HepG2 (cell line): ENCODE data around the gene ZNF771. TPM values are rescaled to one million over a fixed set of nuclear protein-coding genes. Genes with fewer than 3 reads are reported as not detected.

Experiments used
- HOXA5 ChIP-seq: sonication (generic); formaldehyde crosslinking; IDR thresholded peaks from 2 replicates; pipeline ENCODE4 v1.4.0; 2020; ENCODE audit warnings: missing genetic modification reagents
- JUN ChIP-seq: sonication (generic); formaldehyde crosslinking; IDR thresholded peaks from 2 replicates; pipeline ENCODE4 v1.4.0; 2020; ENCODE audit warnings: mild to moderate bottlenecking, missing genetic modification reagents
- MYC ChIP-seq: sonication (generic); formaldehyde crosslinking; IDR thresholded peaks from 2 replicates; pipeline ENCODE4 v1.9.0; 2021; ENCODE audit warnings: missing genetic modification reagents, borderline replicate concordance
- MYPOP ChIP-seq: sonication (generic); formaldehyde crosslinking; IDR thresholded peaks from 2 replicates; pipeline ENCODE4 v1.8.1; 2023; ENCODE audit warnings: mild to moderate bottlenecking, moderate library complexity, missing genetic modification reagents
- POGK ChIP-seq: sonication (generic); formaldehyde crosslinking; conservative IDR thresholded peaks from 2 replicates; pipeline ENCODE4 v1.8.0; 2022; ENCODE audit warnings: mild to moderate bottlenecking, moderate library complexity, missing genetic modification reagents
- SKIL ChIP-seq: sonication (generic); formaldehyde crosslinking; IDR thresholded peaks from 2 replicates; pipeline ENCODE4 v1.8.0; 2022; ENCODE audit warnings: missing genetic modification reagents, mild to moderate bottlenecking, moderate library complexity, borderline replicate concordance
- SNAPC2 ChIP-seq: sonication (generic); formaldehyde crosslinking; IDR thresholded peaks from 2 replicates; pipeline ENCODE4 v1.8.1; 2022; ENCODE audit warnings: mild to moderate bottlenecking, missing genetic modification reagents
- SRF ChIP-seq: IDR thresholded peaks from 2 replicates; pipeline ENCODE4 v1.6.1; 2011; ENCODE audit warnings: mild to moderate bottlenecking, low read depth, low read length, moderate library complexity
- TBX3 ChIP-seq: fragments of 450-650 bp; IDR thresholded peaks from 2 replicates; pipeline ENCODE4 v1.6.1; 2017; ENCODE audit warnings: antibody characterized with exemption, mild to moderate bottlenecking, inconsistent platforms, borderline replicate concordance
- TCF12 ChIP-seq, 2 experiments: fragments of 450-650 bp in 1 of 2; sonication (generic) in 1 of 2; formaldehyde crosslinking in 1 of 2; IDR thresholded peaks; 2 replicates each; pipeline versions ENCODE4 v1.6.1 to v1.8.0; 2017 to 2022; ENCODE audit warnings: antibody characterized with exemption in 1 of 2, mild to moderate bottlenecking in 1 of 2, missing genetic modification reagents in 1 of 2, moderate library complexity in 1 of 2
- ZBTB21 ChIP-seq: sonication (generic); formaldehyde crosslinking; IDR thresholded peaks from 2 replicates; pipeline ENCODE4 v1.4.0; 2020; ENCODE audit warnings: missing genetic modification reagents
- ZBTB4 ChIP-seq: sonication (generic); formaldehyde crosslinking; IDR thresholded peaks from 2 replicates; pipeline ENCODE4 v1.4.0; 2020; ENCODE audit warnings: missing genetic modification reagents, mild to moderate bottlenecking, borderline replicate concordance
- ZEB1 ChIP-seq: IDR thresholded peaks from 2 replicates; pipeline ENCODE4 v1.6.1; 2012; ENCODE audit warnings: mild to moderate bottlenecking, low read depth, inconsistent platforms; ENCODE audit not compliant: insufficient replicate concordance
- ZNF256 ChIP-seq: sonication (generic); formaldehyde crosslinking; conservative IDR thresholded peaks from 2 replicates; pipeline ENCODE4 v1.4.0; 2020; ENCODE audit warnings: missing genetic modification reagents
- ZNF33A ChIP-seq: sonication (generic); formaldehyde crosslinking; IDR thresholded peaks from 2 replicates; pipeline ENCODE4 v1.5.1; 2020; ENCODE audit warnings: missing genetic modification reagents, mild to moderate bottlenecking, moderate library complexity, borderline replicate concordance
- ZNF382 ChIP-seq: sonication (generic); formaldehyde crosslinking; IDR thresholded peaks from 2 replicates; pipeline ENCODE4 v1.5.0; 2020; ENCODE audit warnings: missing genetic modification reagents, mild to moderate bottlenecking, borderline replicate concordance
- ZNF383 ChIP-seq: sonication (generic); formaldehyde crosslinking; IDR thresholded peaks from 2 replicates; pipeline ENCODE4 v1.4.0; 2020; ENCODE audit warnings: missing genetic modification reagents, mild to moderate bottlenecking, borderline replicate concordance
- ZNF501 ChIP-seq: sonication (generic); formaldehyde crosslinking; IDR thresholded peaks from 2 replicates; pipeline ENCODE4 v1.5.1; 2020; ENCODE audit warnings: mild to moderate bottlenecking, moderate library complexity, missing genetic modification reagents
- ZNF629 ChIP-seq: sonication (generic); formaldehyde crosslinking; conservative IDR thresholded peaks from 2 replicates; pipeline ENCODE4 v1.5.0; 2020; ENCODE audit warnings: missing genetic modification reagents
- ZNF878 ChIP-seq: sonication (generic); formaldehyde crosslinking; IDR thresholded peaks from 2 replicates; pipeline ENCODE4 v1.8.1; 2023; ENCODE audit warnings: mild to moderate bottlenecking, missing genetic modification reagents, moderate library complexity
- polyA plus RNA-seq, 8 experiments: library from polyadenylated mRNA; depleted of rRNA in 3 of 8; stranded (reverse) in 7 of 8; unstranded in 1 of 8; fragments of >200 nt; fragmentation: Illumina TruSeq in 4 of 8; extraction: Trizol in 4 of 8; gene quantifications; 2 replicates each; pipeline versions ENCODE4 v1.2.1 to v1.2.3, GENCODE V29; 2011 to 2016; ENCODE audit warnings: low read depth in 4 of 8, missing spikeins in 1 of 8, mixed read lengths in 1 of 8; ENCODE audit not compliant: insufficient read depth in 1 of 8
- total RNA-seq, 5 experiments: library from RNA; depleted of rRNA; stranded (reverse); fragments of >200 nt; fragmentation: Illumina TruSeq; extraction: Trizol; gene quantifications; 2 replicates each; pipeline ENCODE4 v1.2.3, GENCODE V29; 2016; ENCODE audit warnings: low read depth in 1 of 5

Gene ZNF771
- total and polyA plus RNA-seq, 2 of the 13 experiments (the other 11 are each of a cell fraction or from before 2014, with no cell fraction given): 5.0 to 11.8 TPM

GRCh38 chr16:30409125-30410060 is 2.0 kb downstream of the ZNF771 start (continued):
- TF ChIP-seq POGK (CRISPR knock-in tag) (0 out of 2 replicates have a peak, but pooled peaks have one; percentile 31), ZNF383 (CRISPR knock-in tag) (no peak), ZBTB21 (no peak), SKIL (no peak), JUN (CRISPR knock-in tag) (no peak), ZNF878 (no peak), MYC (CRISPR knock-in tag) (no peak), ZNF33A (CRISPR knock-in tag) (no peak), ZNF382 (CRISPR knock-in tag) (no peak), ZEB1 (peak; percentile 38), SRF (peak; percentile 37; the same call in 1 of the 2 replicates), TBX3 (no peak), TCF12 (IDR thresholded peaks at IDR 0.05) (no peak), TCF12 (CRISPR knock-in tag; IDR thresholded peaks at IDR 0.05) (no peak), ZBTB4 (CRISPR knock-in tag) (0 out of 2 replicates have a peak, but pooled peaks have one; percentile 28), SNAPC2 (CRISPR knock-in tag) (no peak), MYPOP (no peak), ZNF501 (peak; percentile 83), ZNF256 (CRISPR knock-in tag) (no peak), HOXA5 (0 out of 2 replicates have a peak, but pooled peaks have one; percentile 54), ZNF629 (CRISPR knock-in tag) (no peak; the same call in 1 of the 2 replicates)
